Breast epithelium (tissue), 3 donors: ENCODE measurements around the gene ULK1.

Experiments used
- CTCF ChIP-seq, 3 donors: fragments of 450-650 bp; IDR thresholded peaks; one replicate each; pipeline ENCODE4 v1.5.1; 2016 to 2017; ENCODE audit warnings: antibody characterized with exemption in 3 of 3, mild to moderate bottlenecking in 3 of 3, moderate library complexity in 3 of 3
- POLR2A ChIP-seq: fragments of 450-650 bp; IDR thresholded peaks from one replicate; pipeline ENCODE4 v1.6.1; 2016; ENCODE audit warnings: antibody characterized with exemption, mild to moderate bottlenecking, moderate library complexity
- POLR2AphosphoS5 ChIP-seq, 3 donors: sonication (generic); formaldehyde crosslinking; IDR thresholded peaks; one replicate each; pipeline ENCODE4 v1.6.1; 2017; ENCODE audit warnings: antibody characterized with exemption in 3 of 3

GRCh38 chr12:131847456-131847855, 47.0 kb upstream of the ULK1 start:
- TF ChIP-seq CTCF (IDR thresholded peaks at IDR 0.05): no peak
- TF ChIP-seq POLR2AphosphoS5 (IDR thresholded peaks at IDR 0.05): no peak
- TF ChIP-seq POLR2A: no peak
